ENCODE measurements around the gene POLR3A.

DNA sequence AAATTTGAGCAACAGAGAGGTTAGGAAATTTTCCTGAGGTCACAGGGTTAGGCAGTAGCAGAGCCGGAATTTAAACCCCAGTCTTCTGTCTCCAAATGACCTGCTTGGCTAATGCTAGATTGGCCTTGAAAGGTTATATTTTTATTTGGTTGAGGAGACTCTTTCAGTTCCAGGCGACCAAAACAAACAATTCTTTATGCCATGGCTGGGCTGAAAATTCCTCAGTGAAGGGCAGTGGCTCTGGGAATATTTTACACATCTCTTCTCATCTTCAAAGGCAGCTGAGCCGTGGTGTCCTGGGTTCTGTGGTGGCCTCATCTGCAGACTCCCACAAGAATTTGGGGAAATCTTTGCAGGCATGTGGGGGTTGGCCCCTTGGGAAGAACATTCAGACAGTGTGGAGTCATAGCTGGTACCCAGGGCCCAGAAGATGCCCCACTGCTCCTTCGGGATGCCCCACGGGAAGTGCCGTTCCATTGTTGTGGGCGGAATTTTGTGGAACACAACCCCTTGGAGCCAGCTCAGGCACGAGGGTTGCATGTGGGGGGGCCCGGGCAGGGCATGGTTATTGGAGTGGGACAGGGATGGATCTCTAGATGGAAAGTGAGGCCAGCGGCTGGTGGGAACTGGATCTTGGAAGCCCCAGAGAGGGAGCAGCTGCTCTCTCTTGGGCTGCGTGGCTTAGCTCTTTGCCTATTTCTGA, 37.6 kb upstream of the POLR3A start:
- TF ChIP-seq POLR2A (IDR thresholded peaks at IDR 0.05) (no peak), EP300 (IDR thresholded peaks at IDR 0.05) (no peak)
- TF ChIP-seq, protein P1, sequence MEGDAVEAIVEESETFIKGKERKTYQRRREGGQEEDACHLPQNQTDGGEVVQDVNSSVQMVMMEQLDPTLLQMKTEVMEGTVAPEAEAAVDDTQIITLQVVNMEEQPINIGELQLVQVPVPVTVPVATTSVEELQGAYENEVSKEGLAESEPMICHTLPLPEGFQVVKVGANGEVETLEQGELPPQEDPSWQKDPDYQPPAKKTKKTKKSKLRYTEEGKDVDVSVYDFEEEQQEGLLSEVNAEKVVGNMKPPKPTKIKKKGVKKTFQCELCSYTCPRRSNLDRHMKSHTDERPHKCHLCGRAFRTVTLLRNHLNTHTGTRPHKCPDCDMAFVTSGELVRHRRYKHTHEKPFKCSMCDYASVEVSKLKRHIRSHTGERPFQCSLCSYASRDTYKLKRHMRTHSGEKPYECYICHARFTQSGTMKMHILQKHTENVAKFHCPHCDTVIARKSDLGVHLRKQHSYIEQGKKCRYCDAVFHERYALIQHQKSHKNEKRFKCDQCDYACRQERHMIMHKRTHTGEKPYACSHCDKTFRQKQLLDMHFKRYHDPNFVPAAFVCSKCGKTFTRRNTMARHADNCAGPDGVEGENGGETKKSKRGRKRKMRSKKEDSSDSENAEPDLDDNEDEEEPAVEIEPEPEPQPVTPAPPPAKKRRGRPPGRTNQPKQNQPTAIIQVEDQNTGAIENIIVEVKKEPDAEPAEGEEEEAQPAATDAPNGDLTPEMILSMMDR (IDR thresholded peaks at IDR 0.05) = no peak
